NCI-H2196 treated with DMSO at 0.1 percent for 48 hours (cell line): ENCODE results near the gene CGB5.
"Not testable (repeated sequence)": the region's sequence is repeated elsewhere in the genome, so short reads cannot be mapped to it uniquely, and the experiment has no call there.

Source experiments
- DNase-seq: peaks from one replicate; lab custom pipeline; 2025; ENCODE audit not compliant: unreplicated experiment; lab: John Stamatoyannopoulos, UW

CGB5 gene

GRCh38 chr19:49043548-49043947, at the start of gene CGB5:
TSS of gene CGB5 (plus strand) at chr19:49043848. CDS start at chr19:49044210, 362 bp downstream.
- not testable (repeated sequence) for DNase-seq

- no peak for DNase-seq
Observed at GRCh38 chr19:48994035-48994386, 49.6 kb upstream of the CGB5 start.

GRCh38 chr19:48997972-48998371, 45.7 kb upstream of the CGB5 start:
- peak; percentile 37 for DNase-seq

- DNase-seq, result no peak
Observed at GRCh38 chr19:48999481-49000325, 43.9 kb upstream of the CGB5 start.

- DNase-seq, result no peak
Observed at GRCh38 chr19:49004133-49004532, 39.5 kb upstream of the CGB5 start.

GRCh38 chr19:49004964-49005614, 38.6 kb upstream of the CGB5 start:
- DNase-seq, result no peak

GRCh38 chr19:49006905-49007304, 36.7 kb upstream of the CGB5 start:
- DNase-seq, result no peak

GRCh38 chr19:49009828-49010227, 33.8 kb upstream of the CGB5 start:
- no peak for DNase-seq

GRCh38 chr19:49010453-49010852, 33.2 kb upstream of the CGB5 start:
- DNase-seq, result no peak

GRCh38 chr19:49011194-49011593, 32.5 kb upstream of the CGB5 start:
- DNase-seq, result no peak

- DNase-seq, result no peak
Observed at GRCh38 chr19:49014123-49014869, 29.4 kb upstream of the CGB5 start.

- no peak for DNase-seq
Observed at GRCh38 chr19:49014870-49015255, 28.8 kb upstream of the CGB5 start.

- DNase-seq, result no peak
Observed at GRCh38 chr19:49016067-49016839, 27.4 kb upstream of the CGB5 start.

GRCh38 chr19:49017041-49017665, 26.5 kb upstream of the CGB5 start, which contains the start of gene LHB:
TSS of gene LHB (minus strand) at chr19:49017091. CDS start at chr19:49017081, 10 bp downstream.
- no peak for DNase-seq

GRCh38 chr19:49017666-49018351, 25.8 kb upstream of the CGB5 start:
- DNase-seq, result no peak

GRCh38 chr19:49018388-49019241, 25.0 kb upstream of the CGB5 start:
- DNase-seq, result not testable (repeated sequence)

- DNase-seq, result peak; percentile 50
Observed at GRCh38 chr19:49019242-49019932, 24.3 kb upstream of the CGB5 start.

- no peak for DNase-seq
Observed at GRCh38 chr19:49020342-49020741, 23.3 kb upstream of the CGB5 start.
